ENCODE results near the gene COL4A6. TPM values are rescaled to one million over a fixed set of nuclear protein-coding genes. Genes with fewer than 3 reads are reported as not detected.

The COL4A6 gene
- polyA plus RNA-seq, 12 donors = 1.1 to 5.3 (median 2.1) TPM; not detected in 2

DNA sequence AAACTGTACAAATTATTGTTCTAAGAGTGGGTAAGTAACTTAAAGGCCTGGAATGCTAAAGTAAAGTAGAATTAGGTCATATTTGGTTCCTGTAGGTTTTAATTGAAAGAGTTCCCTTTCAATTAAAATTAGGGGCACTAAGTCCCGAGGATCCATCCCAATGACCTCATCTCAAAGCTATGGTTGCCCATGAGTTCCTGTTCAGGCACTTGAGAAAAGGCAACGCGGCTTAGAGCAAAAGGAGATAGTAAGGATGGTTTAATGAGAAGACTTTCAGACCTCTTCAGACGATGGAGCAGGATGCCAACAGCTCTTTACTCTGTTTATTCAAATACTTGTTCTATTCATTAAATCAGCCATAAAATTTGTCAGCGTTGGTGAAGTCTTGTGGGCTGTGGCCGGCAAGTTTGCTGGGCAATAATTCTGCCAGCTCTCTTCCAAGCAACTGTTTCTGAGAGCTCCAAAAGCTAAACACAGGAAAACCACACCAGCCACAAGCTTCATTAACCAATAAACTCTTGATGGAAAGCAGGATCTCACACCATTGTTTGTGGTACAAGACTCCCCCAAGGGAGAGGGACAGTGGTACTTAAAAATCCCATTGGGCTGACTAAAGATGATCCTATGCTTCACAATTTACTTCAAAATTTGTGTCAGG is 167.4 kb downstream of the COL4A6 start:
- DNase-seq = no peak

DNA sequence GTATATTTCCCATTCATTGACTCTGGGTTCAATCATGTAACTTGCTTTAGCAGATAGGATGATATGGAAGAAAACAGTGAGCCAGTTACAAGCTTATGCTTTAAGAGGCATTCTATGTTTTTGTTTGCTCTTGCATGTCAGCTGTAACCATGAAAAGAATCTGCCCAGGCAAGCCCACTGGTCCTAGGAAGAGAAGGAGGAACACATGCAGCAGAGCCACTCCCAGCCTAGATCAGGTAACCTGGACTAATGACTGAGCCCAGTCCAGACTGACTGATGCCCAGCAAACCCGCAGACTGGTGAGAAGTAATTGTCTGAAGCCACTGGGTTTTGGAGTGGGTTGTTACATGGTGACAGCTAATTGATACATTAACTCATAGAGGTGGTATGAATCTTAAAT is 167.9 kb downstream of the COL4A6 start:
- no peak for DNase-seq

DNA sequence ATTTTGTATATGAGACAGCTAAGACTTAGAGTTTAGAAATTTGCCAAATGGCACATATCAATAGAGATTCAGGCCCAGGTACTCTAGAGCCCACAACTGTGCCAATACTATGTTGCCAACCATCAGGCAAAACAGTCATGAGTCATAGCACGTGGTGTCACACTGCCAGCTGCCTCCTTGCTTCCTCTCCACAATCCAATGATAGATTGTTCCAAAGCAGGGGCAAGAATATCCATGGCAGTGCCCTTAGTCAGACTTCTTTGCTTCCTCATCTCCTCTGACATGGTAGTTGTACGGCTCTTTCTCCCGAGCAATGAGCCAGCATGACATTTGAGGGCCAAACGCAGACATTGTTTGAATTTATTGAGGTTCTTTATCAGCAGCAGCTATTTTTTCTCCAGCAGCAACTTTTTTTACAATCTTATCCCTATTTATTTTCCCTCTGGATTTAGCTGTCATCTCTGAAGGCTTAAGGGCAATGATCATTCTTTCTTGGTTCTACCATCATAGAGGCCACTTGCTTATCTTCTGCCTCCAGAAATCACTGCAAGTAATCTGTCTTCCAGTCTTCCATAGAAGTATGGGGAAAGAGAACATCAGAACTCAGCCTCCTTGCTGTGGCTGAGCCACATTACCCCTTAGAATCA is 169.7 kb downstream of the COL4A6 start:
- no peak for DNase-seq

DNA sequence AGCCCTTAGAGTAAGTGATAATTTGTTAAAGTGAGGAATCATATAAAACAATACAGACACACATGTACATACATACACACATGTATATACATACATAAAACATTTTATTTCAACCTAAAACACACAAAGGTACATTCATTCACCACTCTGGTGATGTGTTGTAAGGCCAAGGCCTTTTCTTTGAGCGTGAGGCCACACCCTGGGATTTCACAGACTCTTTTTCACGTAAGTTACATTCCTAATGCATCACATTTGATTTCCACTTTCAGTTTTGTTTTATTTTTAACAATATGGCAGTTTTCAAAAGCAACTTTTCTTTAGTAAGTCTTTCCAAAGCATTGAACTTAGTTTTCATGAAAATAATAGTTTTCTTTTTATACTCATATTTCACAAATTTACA is 170.7 kb downstream of the COL4A6 start:
- DNase-seq = no peak

DNA sequence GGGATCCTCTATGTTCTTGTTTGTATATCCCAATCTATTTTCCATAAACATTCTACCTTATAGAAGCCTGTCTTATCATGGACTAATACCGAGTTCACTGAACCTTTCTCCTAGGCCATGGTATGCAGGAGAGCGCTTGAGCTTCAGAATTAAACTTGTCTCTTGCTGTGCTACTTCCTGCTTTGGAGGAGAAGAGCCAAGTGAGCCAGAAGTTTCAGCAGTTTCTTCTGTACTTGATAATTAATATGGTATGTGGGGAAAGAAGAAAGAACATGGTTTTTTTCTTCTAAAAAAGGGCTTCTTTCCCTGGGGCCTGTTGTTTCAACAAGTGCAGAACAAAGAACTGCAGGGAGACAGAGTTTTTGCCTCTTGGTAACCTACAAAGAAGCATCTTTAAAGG is 173.8 kb downstream of the COL4A6 start:
- no peak for DNase-seq

DNA sequence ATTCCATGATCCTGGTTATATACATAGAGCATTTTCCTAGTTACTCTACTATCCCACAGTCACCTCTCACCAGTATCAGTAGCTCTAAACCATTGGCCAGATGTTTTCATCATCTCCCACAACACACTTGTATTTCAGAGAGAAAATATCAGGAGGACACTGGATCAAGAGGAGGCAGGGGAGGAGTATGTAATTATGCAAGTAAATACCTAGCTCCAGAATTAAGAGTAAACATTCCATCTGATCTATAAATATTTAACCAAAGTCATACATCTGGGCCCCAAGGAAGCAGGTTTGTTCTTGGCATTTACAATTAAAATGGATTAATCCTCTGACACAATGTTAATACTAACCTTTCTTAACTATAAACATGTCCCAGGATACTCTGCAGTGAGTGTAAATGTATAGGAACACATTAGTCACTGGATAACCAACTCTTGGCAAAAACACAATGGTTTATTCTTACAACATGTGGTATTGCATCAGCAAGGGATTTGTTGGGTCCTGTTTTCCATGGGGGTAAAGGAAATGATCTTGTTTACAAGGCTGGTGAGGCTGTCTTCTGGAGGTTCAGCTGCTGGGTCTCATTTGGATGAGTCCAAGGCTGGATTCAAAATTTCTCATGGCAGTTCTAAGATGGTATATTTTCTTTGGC is 176.5 kb downstream of the COL4A6 start:
- DNase-seq = no peak

DNA sequence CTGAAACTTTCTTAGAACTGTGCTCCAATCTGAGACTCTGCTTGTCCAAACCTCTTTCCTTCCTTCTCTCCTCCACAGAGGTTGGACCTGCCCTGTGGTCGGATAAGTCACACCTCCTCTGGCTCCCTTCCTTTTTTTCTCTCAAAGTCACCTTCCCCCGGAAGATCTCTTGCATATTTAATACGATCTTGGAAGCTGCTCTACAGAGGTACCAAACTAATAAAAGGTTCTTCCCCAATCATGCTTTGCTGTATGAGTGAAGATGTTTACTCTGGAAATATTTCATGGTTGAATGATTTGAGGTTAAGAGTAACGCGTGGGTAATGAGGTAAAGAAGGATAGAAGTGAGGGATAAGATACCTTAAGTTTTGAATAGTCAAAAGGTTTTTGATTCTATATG is 180.7 kb downstream of the COL4A6 start:
- no peak for DNase-seq

DNA sequence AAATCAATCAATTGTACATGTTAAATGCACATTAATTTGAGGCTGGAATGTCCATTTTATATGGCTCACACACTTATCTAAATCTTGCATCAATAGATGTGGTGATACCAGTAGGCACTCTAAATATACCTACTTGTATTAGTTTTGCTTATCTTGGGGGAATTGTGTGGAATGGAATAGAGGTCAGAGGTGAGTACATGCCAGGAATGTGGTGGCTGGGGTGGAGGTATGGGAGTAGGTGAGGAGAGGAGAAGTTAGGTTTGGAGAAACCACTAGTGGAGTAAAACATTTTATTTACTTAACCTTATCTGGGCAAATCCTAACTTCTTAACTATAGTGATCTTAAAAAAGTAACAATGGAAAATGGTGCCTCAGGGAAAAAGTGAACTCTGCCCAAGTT is 183.6 kb downstream of the COL4A6 start:
- DNase-seq = no peak

DNA sequence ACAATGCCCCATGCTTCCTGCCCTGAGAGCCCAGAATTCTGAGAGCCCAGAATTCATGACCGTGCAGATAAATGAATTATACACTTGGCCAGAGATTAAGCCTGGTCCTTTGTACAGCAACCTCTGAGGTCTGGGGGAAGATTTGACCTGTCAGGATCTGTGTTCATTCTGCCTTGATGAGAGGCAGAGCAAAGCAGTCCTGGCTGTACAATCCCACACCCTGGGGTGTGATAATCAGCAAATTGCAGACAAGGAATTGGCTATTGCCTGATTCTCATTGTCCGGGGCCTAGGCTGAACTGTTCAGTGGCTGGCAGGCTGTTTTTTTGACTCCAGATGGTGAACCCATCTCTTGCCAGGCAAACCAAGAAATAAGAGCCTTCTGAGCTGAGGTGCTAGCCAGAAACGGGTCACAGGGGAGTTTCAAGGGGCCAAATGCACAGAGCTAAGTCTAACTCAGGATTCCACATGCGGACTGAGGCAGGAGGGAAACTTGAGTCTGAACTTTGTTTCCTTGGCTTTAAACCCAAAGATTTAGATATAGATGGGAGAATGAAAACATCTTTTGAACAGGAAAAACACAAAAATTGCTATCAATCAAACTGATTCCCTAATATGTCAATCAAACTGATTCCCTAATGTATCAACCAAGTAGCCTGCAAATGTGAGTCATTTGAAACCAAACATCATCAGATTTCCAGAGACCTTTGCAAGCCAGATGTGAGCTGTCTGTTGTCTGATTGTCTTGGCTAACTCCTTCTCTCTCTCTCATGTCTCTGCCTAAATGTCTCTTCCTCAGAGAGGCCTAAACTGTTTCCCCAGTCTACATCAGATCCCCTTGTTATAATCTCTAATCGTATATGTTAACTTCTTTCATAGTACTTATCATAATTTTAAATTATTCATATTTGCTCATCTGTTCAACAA is 187.3 kb downstream of the COL4A6 start:
- DNase-seq = peak; percentile 4

DNA sequence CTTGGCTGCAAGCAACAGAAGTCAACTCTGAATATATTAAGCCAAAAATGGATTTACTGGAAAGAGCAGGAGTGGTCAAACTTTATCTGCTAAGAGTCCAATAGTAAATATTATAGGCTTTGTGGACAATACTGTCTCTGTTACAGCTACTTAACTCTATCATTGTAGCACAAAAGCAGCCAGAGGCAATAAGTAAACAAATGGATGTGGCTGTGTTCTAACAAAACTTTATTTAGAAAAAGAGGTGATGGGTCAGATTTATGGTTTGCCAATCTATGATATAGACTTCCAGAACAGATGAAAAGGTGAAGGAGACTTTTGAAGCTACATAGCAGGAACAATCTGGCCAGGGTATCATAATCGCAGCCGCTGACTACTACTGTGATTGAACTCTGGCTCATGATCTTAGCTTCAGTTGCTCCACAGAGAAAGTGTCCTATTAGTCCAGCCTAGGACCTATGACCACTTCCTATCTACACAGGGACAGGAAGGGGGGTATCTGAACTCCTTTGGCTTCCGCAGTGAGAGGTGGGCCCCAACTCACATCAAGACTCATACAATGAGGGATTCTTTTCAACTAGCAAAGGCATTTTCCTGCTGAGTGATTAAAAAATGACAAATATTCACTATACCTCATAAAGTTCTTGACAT is 191.8 kb downstream of the COL4A6 start:
- no peak for DNase-seq

DNA sequence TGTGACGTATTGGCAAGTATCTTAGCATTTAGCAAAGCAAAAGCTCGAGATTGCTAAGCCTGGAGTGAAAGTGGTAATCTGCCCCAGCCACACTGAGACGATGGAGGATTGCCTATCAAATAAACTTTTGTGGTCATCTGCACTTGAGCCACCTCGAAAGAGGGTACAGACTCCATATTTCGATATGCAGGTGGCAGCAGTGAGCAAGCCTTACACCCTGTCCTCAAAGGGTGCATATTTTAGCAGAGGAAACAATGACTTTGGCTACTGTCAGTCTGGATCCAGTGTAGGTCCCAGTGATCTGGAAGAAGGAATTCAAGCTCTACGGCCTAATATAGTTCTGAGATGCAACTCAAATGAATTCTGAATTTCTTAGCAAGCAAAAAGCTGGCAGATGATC is 192.8 kb downstream of the COL4A6 start:
- no peak for DNase-seq

DNA sequence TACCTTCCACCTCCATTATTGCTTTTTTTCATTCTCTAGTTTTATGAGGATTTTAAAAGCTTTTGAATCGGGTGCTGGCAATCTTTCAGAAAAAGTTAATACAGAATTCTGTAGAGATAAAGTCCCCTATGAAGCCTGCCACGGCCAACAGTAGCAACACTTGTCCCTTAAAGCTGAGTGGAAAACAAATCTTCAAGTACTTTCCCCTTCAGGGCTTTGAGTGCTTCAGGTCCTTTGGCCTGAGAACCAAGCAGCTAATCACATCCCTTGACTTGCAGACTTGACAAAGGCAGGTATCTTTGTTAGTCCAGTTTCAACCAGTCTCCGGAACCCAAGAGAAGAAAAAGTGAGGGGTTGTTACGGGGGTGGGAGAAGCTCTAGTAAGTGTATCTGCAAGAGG is 202.2 kb downstream of the COL4A6 start:
- no peak for DNase-seq

DNA sequence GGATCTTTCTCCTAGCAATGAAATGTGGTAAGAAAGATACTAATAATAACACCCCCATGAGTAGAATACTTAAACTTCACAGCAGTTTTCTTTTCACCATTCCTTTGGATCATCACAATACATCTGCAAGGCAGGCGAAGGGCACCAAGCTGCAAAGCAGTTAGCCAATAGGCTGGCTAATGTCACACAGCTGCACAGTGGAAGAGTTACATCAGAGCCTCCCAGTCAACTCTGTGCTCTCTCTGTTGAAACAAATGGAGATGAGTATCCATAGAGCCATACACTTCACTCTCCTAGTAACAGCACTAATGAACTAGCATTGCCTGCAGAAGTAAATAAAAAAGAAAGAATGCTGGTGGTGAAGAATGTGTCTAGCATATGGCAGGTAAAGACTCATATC is 207.6 kb downstream of the COL4A6 start:
- DNase-seq = no peak

DNA sequence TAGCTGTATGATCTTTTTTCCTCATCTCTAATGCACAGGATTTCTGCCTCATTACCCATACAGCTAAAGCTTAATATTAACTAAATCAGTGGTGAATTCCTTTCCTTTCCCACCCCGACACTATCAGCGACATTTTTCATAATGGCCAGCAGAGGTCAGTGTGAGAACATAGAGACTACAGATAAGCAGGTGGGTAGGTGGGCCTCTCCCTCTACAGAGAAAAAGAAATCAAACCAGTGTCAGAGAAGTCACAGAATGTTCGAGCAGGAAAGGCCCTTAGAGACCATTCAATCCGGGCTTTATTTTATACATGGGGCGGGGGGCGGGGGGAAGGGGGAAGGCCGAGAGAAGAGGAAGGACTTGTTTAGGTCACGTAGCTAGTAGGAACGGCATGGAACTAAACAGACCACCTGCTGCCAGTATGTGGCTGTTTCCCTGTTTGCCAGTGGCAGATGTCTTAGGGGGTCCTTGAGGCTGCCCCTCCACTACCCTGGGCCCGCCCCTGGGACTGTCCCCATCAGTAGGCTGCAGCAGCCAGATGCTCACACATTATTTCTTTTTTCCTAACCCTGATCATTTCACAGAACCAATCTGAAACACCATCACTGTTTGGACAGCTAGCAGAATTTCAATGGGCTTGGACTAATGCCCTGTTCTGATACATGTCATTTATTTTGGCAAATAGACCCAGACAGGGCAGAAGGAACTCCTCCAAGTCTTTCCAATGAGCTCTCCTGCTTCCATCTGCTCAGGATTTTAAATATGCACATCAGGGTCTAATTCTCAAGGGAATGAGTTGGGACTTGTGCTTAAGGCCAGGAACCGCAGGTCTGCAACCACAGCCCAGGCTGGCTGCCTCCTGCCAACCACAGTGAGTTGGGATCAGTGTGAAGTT is 213.2 kb downstream of the COL4A6 start:
- DNase-seq = no peak

DNA sequence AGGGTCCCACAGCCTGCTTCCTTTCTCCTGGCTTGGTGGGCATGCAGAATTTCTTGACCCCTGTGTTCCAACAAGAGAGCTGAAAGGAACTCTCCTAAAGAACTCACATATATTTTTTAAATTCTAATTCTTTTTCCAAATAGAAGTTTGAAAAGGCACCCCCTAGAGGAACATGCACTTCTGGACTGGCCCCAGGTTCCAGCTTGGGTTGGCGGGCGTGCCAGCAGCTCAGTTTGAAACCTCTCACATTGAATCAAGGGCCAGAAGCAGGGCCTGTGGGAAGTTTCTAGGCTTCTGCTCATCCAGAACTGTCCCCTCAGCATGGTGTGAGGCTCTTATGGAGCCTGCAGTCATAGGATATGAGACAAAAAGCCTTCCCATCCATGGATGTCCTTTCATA is 214.0 kb downstream of the COL4A6 start:
- no peak for DNase-seq

DNA sequence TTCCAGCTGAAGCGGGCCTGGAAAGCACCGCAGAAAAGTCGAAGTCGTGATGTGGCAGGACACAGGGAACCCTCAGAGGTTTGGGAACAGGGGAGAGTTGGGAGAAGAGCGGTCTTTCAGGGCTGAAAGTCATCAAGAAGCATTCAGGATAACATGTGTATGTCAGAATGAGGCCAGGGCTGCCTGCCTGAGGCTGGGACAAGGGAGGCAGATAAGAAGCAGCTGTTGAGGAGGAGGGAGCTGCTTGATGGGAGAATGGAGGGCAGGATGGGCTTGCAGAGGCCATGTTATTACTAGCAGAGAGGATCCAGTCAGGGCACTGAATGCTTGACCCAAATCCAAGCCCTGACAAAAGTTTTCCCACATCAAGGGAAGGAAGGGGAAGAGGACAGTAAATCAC is 214.6 kb downstream of the COL4A6 start:
- DNase-seq = no peak

DNA sequence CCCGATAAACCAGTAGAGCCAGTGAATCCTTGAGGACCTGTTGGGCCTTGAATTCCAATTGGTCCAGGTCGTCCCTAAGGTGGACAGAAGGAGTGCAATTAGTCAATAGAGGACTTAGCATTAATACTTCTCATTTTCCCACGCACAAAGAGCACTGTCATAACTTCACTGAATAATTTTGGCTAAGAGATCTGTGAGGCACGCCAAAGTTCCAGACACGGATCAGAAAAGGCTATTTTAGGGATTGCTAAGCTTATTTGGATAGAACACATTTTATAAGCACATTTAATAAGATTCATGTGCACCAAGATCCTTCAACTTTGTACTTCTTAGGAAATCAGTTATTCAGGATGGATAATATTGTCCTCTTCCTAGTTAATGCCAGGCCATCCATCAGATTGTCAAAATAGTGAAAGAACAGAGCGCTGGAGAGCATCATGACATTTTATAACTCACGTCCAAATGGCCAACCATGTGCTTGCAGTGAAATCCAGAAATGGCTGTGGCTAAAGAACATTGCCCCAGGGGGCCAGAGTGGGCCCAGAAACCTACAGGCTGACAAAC is 216.8 kb downstream of the COL4A6 start:
- DNase-seq = no peak

DNA sequence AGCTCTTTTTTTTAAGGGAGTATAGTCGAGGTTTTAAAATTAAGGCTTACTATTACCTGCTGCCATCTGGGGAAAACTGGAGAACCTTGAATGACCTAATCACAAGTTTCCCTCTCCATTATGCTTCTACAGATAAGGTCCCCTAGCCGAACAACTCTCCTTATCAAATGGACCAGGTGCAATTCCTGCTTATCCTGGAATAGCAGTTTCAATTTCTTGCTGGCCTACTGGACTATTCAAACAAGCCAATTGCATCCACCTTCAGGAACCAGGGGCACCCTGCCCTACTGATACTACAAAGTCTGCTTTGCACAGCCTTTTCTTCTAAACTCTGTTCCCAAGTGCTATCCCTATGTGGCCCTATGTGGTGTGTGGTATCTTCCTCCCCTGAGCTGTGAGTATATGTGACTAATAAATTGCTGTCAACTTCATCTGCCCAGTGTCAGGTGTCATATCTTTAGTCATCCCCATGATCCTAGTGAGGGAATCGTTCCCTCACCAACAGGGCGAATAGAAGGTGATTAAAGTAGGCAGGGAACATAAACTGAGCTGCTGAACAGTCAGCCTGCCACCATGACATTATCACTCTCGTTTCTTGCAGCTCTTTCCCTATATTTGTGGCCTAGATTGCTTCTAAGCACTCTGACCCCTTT is 218.1 kb downstream of the COL4A6 start:
- no peak for DNase-seq

DNA sequence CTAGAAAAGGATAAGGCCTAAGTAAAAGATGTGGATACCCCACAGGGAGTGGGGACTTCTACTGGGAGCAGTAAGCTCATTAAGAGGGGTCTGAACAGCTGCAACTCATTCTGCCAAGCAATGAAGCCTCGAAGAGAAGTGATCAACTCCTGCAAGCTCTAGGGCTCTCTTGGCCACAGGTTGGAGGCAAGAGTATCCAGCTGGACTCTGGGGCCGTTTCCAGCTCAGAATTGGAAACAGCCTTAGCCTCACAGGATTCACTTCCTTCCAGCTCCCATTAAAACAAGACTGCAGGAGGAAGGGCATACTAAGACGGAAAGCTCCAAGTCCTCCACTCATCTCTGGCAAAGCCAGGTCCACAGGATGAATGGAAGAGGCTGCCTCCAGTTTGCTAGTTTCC is 220.3 kb downstream of the COL4A6 start:
- DNase-seq = peak; percentile 46

Measured in muscle of arm (tissue), 12 donors.